GM12891 (cell line): ENCODE measurements around the gene TXNL4A.

Experiments used
- POLR2A ChIP-seq: IDR thresholded peaks from 2 replicates; pipeline ENCODE4 v1.6.1; 2011; ENCODE audit warnings: low read depth, low read length, control low read depth
- TAF1 ChIP-seq: IDR thresholded peaks from 2 replicates; pipeline ENCODE4 v1.6.1; 2011; ENCODE audit warnings: low read depth, low read length, control low read depth

DNA sequence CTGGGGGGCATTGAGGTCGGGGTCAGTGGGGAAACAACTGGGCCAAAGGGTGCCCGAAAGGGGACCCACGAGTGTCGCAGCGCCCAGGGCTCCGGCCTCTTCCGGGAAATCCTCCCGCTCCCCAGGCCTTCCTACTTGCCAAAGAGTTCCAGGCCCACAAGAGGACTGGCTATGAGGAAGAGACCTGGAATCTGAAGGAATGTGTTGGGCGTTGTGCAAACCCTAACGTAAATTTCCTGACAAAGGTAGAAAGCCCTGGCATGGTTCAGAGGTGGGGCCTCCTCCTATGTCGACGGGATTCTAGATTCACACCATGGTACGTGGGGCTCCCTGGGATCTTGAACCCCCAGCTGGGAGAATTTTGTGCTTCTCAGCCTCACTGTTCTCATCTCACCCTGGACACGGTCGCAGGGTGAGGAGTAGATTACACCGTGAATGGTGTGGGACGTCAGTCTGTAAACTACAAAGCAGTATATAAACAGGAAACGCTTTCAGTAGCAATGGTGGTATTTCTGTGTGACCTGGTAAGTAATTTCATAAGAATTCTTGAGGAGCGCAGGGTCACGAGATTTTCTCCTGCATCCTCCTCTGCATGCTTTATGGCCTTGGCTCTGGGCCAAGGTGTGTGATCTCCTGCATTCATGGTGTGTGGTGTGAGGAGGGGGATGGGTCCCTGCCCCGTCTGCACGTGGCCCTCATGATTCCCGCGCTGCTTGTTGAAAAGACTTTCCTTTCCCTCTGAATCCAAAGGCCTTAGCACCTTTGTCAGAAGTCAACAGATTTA, 23.1 kb downstream of the TXNL4A start:
- TF ChIP-seq TAF1 (no peak), POLR2A (no peak)
